ENCODE results near the gene CFAP46.
"Not testable (repeated sequence)": the region's sequence is repeated elsewhere in the genome, so short reads cannot be mapped to it uniquely, and the experiment has no call there.

CFAP46 gene

DNA sequence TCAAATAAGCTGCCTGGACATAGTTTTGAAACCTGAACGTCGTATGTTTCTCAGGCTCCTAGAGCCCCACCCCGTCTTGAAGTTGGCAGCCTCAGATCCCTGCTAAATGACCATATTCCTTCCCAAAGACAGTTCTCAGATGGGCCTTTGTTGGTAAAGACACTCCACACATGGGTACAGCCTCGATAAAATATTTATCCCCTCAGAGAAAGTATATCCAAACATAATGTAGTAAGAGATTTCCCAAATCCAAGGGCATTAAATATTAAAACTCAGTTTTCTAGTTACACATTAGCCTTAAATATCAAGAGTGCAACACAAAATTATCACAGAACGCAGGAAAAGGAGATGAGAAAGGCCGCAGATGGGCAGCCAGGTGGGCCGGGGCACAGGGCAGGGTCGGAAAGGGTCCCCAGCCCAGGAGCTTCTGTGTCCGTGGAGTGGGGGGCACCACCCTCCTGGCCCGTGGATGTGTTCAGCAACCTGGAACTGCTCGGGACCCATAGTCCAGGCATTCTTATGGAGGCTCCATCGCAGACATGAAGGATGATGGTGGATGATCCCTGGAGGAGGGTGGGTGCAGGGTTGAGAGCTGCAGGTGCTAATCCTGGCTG, 1.5 kb upstream of the CFAP46 start:
- no peak for DNase-seq

DNA sequence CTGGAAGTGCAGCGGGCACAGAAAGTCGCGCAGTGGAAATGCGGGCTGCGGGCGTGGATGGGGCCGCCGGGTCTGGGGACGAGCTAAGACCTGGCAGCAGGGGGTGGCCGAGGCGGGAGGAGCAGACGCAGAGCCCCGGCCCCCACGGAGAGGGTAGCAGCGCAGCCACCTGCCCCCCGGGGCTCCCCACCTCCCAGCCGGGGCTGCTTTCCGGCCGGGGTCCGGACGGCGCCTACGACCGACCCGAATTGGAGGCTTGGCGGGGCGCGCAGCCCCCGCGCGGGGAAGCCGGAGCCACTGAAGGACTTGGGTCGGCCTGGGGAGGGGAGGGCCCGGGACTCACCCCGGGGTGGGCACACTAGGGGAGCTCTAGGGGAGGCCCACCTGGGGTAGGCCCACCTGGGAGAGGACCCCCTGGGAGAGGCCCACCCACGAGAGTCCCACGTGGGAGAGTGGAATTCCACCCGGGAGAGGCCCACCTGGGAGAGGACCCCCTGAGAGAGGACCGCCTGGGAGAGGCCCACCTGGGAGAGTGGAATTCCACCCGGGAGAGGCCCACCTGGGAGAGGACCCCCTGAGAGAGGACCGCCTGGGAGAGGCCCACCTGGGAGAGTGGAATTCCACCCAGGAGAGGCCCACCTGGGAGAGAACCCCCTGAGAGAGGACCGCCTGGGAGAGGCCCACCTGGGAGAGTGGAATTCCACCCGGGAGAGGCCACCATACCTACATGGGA, 854 bp upstream of the CFAP46 start:
- no peak for DNase-seq

DNA sequence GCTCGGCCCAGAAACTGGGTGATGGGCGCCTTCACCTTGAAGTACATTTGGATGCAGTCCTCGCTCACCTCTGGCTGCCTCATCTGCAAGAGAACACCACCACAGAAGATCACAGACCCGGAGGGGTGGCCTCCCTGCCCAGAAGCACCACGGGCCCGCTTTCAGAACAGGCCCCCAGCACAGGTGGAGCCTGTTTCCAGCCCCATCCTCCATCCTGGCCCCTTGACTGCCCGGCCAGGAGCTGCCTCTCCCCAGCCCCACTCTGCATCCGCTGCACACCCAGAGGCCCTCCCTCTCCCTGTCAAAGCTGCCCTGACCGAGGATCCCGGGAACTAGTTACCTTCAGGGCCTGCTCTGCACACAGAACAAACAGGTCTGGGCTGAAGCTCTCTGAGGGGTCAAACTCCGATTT, 724 bp downstream of the CFAP46 start:
- DNase-seq: no peak

DNA sequence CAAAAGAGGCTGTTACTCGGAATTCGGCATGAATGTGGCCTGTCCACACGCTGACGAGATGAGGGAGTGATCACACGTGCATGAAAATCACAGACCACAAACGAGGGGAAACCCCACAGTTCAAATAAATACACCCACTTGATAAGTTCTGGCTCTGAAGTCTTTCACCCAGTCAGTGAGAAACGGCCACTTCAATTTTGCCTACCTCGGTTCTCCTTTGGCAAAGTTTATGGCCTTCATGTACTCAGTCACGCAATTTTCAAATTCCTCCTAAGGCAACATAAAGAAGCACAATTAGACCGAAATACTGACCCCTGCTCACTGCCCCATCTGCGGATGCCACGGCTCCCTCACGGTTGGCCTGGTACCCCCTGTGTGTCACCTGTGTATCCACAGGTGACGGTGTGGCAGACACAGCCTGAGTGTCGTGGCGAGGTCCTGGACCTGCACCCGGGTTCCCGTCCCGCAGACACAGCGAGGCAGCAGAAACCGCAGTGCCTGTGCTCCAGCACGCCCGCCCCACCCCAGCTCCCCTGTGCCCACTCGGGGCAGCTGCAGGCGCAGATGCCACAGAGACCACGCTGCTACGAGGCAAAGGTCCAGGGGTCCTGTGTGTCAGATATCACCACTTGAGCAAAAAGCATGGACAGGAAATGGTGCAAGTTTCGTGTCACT, 1.4 kb downstream of the CFAP46 start:
- DNase-seq: no peak

DNA sequence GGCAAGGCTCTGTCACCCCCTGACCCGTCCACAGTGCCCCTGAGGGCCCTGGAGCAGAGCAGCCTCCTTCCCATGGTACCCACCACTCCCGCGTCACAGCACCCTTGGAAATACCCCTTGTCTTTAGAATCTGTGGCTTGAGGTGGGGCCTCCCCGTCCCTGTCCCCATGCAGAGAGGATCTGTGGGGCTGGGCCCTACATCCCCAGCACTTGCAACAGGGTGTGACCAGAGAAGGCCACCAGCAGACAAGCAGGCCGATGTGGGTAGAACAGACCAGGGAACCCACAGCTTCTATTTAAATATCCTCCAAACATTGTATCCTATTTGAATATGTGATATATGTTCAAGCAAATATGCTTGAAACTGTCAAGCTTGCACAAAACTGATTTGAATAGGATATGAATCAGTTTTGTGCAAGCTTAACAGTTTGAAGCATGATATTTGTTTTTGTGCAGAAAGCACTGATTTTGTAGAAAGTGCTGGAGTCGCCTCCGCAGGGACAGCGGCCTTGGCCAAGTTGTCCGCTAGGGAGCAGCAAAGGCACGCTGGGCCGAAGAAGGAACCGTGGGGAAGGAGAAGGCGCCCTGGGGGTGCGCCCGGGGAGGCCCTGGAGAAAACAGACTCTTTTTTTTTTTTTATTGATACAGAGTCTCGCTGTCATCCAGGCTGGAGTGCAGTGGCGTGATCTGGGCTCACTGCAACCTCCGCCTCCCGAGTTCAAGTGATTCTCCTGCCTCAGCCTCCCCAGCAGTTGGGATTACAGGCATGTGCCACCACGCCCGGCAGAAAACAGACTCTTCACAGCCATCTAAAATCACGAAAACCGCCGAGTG, 2.2 kb downstream of the CFAP46 start:
- no peak for DNase-seq

DNA sequence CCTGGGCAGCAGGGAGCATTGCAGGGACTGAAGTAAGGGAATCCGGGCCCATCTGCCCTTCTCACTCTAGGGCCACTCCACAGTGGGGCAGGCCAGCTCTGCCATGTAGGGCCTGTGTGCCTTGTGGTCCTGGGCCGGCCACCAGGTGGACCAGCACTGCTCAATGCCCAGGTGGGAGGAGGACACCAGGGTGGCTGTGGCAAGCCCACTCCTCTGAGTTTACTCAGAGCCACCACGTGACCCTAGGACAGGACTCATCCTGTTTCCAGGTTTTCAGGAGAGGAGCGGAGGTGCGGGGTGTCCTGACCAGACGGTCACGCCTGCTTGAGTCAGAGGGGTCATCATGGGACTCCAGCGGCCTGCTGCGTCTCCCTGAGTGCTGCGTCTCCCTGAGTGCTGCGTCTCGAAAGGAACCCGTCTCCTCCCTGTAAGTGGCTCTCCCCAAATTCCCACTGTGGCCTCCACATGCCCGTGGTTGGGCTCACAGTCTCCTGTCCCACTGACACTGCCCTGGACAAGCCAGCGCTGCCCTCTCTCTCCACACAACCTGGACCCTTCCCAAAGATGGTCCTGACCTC, 2.9 kb downstream of the CFAP46 start:
- no peak for DNase-seq

DNA sequence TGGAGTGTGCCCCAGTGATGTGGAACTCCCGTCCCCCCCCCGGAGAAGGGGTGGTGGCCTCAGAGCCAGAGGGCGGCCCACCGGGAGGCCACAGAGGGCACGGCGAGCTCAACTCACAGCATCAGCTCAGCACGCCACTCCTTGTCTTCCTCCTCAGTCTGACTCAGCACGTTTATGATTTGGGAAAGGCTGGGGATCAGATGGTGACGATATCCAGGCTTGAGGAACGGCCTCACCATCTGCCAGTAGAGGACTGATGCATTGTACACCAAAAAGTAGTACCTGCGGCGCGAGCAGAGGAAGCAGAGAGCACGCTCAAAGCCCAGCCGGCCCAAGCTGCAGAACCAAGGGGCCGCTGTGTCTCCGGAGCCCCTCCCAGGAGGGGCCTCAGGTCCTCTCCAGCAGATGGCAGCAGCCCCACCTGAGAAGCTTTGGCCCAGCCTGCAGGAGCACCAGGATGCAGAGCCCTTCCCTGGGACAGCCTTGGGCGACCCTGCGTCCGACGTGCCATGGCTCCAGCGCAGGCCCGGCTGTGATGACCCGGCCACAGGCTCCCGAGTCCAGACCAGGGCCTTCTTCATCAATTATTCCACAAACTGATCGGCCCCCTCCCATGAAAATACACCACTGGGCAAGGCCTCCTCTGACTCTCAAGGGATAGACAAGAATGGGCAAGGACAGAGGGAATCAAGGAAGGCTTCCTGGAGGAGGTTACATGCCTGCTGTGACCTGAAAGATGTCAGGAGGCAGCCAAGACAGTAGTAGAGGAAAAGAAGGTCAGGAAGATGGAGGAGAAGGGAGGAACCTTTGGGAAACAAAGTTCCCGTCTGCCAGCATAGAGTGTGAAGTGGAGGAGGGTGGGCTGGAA, 3.7 kb downstream of the CFAP46 start:
- DNase-seq: no peak

DNA sequence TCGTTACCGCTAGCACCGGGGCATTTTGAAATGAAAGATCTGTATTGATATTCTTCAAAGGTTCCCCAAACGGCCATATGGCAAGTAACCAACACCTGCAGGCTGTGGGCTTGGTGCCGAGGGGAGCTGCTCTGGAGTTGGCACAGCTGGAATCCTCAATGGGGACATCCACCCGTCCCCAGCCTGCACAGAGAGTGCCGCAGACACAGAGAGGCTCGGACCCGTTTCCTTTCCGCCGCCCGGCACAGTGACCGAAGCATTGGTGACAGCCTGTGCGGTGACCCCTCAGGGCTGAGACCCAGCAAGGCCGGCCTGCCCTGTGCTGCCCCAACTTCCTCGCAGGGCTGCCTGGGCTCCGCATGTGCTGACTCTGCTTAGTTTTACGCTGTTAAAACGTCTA, 4.5 kb downstream of the CFAP46 start:
- DNase-seq: no peak

DNA sequence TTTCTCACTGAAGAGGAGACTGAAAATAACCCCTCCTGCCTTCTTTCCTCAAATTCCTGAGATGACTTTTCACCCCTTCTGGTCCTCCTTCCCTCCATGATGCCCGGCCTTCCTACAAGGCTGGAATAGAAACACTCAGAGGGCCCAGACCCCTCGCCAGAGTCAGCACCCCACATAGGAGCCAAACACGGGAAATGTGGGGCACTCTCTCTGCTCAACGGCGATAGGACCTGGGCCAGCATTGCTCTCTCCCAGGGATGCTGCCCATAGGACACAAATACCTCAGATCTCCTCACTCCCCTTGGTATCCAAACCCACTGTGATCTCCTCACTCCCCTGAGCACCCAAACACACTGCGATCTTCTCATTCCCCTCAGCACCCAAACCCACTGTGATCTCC, 7.4 kb downstream of the CFAP46 start:
- DNase-seq: no peak

DNA sequence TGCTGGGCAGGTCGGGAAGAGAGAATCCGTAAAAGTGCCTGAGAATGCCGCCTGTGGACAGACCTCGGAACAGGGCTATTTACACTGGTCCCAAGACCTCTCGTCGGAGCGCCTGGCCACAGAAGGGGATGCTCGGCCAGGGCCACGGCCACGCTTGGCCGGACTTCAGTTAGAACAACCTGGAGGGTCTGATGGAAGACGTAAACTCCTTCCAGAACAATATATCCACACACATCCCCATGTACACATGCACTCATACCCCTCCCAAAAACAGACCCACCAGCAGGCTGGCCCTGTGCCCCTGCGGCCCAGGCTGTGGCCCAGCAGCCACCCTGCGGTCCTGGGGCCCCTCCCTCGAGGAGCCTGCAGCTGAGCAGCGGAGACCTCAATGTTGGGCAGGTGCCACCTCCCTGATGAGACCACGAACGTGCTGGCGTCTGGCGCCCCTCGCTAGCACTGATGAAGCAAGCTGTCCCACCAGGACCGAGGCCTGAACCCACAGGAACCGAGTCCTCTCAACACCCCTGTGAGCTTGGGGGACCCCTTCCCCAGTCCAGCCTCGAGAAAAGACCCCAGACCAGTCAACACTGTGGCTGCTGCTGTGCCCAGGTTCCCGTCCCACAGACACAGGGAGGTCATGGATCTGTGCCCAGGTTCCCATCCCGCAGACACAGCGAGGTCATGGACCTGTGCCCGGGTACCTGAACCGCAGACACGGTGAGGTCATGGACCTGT, 8.9 kb downstream of the CFAP46 start:
- DNase-seq: no peak

DNA sequence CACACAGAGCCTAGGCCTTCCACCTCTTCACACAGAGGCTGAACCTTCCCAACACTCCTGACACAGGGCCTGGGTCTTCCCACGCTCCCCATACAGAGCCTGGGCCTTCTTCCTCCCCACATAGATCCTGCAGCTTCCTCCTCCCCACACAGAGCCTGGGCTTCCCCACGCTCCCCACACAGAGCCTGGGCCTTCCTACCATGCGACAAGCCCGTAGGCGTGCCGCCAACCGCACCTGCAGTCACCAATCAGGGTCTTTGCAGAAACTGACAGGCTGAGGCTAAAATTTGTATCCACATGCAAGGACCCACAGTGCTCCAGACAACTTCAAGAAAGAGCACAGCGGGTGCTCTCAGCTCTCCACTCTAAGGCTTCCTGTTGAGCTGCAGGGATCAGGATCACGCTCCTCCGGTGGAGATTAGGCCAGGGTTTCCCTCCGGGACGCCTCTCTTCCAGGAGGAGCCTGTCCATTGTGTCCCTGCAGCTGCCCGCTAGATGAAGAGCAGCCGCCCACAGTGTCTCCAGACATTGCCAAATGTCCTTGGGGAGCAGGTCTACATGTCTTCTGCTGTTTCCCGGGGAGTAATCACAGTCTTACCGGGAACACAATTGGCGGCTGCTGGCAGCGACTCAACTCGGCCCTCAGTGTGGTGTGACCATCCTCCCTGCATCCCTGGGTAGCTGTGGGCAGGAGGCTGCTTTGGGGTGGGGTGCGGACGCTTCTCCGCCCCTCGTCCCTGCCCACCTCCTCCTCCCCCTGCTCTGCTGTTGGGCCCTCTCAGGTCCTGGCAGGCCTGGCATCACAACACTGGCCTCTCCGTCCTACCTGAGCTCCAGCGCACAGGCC, 9.7 kb downstream of the CFAP46 start:
- DNase-seq: no peak

DNA sequence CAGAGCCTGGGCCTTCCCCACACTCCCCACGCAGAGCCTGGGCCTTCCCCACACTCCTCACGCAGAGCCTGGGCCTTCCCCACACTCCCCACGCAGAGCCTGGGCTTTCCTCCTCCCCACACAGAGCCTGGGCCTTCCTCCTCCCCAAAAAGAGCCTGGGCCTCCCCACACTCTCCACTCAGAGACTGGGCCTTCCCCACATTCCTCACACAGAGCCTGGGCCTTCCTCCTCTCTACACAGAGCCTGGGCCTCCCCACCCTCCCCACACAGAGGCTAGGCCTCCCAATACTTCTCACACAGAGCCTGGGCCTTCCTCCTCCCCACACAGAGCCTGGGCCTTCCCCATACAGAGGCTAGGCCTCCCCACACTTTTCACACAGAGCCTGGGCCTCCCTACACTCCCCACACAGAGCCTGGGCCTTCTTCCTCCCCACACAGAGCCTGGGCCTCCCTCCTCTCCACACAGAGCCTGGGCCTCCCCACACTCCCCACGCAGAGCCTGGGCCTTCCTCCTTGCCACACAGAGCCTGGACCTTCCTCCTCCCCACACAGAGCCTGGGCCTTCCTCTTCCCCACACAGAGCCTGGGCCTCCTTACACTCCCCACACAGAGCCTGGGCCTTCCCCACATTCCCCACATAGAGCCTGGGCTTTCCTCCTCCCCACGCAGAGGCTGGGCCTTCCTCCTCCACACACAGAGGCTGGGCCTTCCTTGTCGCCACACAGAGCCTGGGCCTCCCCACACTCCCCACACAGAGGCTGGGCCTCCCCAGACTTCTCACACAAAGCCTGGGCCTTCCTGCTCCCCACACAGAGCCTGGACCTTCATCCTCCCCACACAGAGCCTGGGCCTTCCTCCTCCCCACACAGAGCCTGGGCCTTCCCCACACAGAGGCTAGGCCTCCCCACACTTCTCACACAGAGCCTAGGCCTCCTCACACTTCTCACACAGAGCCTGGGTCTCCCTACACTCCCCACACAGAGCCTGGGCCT, 10.8 kb downstream of the CFAP46 start:
- DNase-seq: not testable (repeated sequence)

DNA sequence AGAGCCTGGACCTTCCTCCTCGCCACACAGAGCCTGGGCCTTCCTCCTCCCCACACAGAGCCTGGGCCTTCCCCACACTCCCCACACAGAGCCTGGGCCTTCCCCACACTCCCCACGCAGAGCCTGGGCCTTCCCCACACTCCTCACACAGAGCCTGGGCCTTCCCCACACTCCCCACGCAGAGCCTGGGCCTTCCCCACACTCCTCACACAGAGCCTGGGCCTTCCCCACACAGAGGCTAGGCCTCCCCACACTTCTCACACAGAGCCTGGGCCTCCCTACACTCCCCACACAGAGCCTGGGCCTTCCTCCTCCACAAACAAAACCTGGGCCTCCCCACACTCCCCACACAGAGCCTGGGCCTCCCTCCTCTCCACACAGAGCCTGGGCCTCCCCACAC, 11.7 kb downstream of the CFAP46 start:
- DNase-seq: not testable (repeated sequence)

DNA sequence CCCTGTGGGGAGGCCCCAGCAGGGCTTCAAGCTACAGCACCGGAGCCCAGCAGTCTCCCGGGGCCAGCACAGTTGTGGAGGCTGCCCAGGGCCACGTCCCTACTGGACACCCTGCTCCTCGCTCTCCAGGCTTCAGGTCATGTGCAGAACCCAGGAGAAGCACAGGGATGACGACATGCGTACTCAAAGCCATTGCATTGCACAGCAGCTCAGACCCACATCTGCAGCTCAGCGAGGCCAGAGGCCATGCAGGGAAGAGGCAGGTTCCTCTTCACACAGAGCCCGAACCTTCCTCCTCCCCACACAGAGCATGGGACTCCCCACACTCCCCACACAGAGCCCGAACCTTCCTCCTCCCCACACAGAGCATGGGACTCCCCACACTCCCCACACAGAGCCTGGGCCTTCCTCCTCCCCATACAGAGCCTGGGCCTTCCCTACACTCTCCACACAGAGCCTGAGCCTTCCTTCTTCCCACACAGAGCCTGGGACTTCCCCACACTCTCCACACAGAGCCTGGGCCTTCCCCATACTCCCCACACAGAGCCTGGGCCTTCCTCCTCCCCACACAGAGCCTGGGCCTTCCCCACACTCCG, 12.3 kb downstream of the CFAP46 start:
- DNase-seq: no peak

DNA sequence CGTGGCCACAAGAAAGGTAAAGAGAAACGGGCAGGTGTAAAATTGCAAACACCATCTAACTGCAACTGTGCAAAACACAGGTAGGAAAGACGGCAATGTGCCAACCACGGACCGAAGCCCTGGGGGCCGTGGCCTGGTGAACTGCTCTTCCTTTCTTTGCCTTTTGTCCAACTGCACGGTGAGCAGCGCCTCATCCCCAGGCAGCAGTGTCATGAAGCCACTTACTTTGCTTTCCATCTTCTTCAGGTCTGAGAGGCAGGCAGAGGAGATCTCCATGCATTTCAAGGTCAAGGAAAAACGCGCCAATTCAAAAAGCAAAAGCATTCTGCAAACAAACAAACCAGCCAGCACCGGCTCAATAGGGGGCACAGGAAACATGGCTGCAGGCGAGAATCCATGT, 12.9 kb downstream of the CFAP46 start:
- DNase-seq: no peak

DNA sequence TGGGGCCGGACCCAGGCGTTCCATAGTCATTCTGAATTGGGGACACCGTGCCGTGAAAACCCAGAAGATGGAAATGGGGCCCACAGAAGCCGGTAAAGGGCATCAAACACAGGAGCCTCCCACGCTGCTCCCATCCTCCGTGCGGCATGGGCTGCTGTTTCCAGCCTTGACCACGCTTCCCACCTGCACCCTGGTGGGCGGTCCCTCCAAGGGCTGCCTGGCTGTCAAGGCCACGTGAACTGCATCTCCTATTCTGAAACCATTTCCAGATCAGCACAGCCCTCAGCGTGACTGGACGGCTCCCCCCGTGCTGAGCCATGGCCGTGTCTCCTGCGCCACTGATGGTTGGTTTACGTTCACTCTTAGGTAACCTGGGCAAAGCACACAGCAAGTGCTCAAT, 14.1 kb downstream of the CFAP46 start:
- no peak for DNase-seq

DNA sequence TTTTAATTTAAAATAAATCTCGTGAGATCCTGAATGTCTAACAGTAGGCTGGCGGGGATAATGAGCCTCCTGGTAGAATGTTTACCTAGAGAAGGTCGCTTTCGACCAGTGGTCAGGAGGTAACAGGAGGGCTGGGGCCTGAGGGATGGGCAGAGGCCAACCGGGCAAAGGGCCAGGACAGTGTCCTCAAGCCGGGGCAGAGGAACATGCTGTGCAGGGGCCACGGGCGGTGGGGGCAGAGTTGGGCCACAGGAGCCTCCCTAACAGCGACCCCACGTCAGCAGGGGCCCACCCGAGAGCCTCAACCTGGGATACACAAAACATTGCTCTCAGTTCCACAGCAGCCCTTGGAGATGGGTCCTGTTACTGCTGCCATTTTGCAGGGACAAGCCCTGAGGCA, 14.5 kb downstream of the CFAP46 start:
- no peak for DNase-seq

Measured in NCI-H187 (cell line).